Measurements from ENCODE around the gene EN2.

Gene EN2

DNA sequence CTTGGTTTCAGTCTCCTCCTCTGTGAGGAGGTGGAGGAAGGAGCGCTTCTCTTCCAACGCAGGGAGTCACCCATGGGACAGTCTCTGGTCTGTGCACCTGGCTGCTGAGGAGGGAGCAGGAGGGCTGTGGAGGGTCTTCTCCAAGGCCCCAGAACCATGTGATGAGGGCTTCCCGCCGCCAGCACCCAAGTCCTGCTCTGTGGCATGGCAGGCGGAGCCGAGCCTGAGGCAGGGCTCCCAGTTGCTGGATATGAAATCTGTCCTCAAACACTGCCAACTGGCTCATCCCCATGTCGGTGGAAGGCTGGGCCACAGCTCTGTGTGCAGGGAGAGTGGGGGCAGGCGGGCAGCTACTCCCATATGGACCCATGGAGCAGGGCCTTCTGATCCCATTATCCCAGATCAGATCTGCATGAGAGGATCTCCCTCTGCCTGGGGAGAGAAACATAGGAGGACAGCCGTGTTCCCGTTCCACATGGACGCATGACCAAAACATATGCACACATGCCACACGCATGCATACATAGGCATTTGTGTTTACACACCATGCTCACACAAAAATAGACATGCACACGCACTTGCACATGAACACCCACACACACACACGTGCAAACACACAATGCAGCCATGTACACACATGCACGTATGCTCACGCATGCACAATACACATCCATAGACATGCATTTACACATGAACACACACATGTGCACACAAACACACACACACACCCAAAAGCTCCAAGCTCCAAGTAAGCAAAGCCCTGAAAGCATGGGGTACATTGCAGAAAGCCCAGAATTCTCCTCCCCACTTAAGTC is 38.8 kb upstream of the EN2 start:
- H3K9ac ChIP-seq (ENCODE audit: low read length), result no peak overlapping the region
- H3K9me3 ChIP-seq (ENCODE audit: control insufficient read depth, low read length), result no peaks in the 10 kb centered on the region
- peaks cover 5% of the 10 kb centered on the region for H3K27me3 ChIP-seq (ENCODE audit: control insufficient read depth, insufficient read depth, low read length)
- H3K4me3 ChIP-seq (ENCODE audit: low read length), result no peak overlapping the region
- H3K36me3 ChIP-seq (ENCODE audit: control insufficient read depth, insufficient read depth, low read length), result no peaks in the 10 kb centered on the region
- no peaks in the 10 kb centered on the region for H3K4me1 ChIP-seq (ENCODE audit: control insufficient read depth, insufficient read depth, low read length)

DNA sequence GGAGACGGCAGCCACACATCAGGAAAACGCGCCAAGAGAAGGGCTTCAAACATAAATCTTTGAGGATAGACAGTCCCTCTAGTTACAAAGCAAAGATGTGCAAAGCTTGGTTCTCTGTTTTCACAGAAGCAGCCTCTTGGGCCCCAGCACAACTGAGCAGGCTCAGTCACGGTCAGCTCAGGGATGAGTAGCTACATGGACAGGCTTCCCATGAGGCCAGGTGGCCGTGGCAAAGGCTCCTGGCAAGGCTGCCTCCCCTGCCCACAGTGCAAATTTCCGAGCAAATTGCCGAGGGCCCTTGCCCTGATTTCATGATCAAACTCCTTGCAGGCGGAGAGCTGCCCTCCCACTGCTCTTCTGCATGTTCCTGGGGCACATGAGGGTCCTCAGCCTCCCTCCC is 37.8 kb upstream of the EN2 start:
- peaks cover 5% of the 10 kb centered on the region for H3K27me3 ChIP-seq (ENCODE audit: control insufficient read depth, insufficient read depth, low read length)
- no peak overlapping the region for H3K9ac ChIP-seq (ENCODE audit: low read length)
- H3K36me3 ChIP-seq (ENCODE audit: control insufficient read depth, insufficient read depth, low read length), result no peaks in the 10 kb centered on the region
- no peaks in the 10 kb centered on the region for H3K9me3 ChIP-seq (ENCODE audit: control insufficient read depth, low read length)
- H3K4me3 ChIP-seq (ENCODE audit: low read length), result no peak overlapping the region
- no peaks in the 10 kb centered on the region for H3K4me1 ChIP-seq (ENCODE audit: control insufficient read depth, insufficient read depth, low read length)

DNA sequence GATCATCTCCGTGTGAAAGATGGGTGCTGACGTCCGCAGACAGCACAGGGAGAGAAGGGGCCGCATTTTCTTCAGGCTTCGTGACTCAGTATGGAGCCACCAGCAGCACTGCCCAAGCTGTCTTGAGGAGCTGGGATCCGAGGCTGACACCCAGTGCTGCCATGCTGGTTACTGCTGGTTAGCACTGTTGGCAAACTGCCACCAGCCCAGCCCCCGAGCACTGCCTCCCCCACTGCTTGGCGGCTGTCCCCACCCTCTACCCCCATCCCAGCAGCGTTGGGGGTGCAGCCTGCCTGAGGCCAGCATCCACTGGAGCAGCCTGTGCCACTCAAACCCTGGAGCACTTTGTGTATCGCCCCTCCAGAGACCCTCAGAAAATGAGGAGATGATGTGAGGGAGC is 35.8 kb upstream of the EN2 start:
- H3K9me3 ChIP-seq (ENCODE audit: control insufficient read depth, low read length), result no peaks in the 10 kb centered on the region
- no peaks in the 10 kb centered on the region for H3K36me3 ChIP-seq (ENCODE audit: control insufficient read depth, insufficient read depth, low read length)
- H3K4me3 ChIP-seq (ENCODE audit: low read length), result no peak overlapping the region
- H3K4me1 ChIP-seq (ENCODE audit: control insufficient read depth, insufficient read depth, low read length), result no peaks in the 10 kb centered on the region
- peaks cover 5% of the 10 kb centered on the region for H3K27me3 ChIP-seq (ENCODE audit: control insufficient read depth, insufficient read depth, low read length)
- H3K9ac ChIP-seq (ENCODE audit: low read length), result no peak overlapping the region

DNA sequence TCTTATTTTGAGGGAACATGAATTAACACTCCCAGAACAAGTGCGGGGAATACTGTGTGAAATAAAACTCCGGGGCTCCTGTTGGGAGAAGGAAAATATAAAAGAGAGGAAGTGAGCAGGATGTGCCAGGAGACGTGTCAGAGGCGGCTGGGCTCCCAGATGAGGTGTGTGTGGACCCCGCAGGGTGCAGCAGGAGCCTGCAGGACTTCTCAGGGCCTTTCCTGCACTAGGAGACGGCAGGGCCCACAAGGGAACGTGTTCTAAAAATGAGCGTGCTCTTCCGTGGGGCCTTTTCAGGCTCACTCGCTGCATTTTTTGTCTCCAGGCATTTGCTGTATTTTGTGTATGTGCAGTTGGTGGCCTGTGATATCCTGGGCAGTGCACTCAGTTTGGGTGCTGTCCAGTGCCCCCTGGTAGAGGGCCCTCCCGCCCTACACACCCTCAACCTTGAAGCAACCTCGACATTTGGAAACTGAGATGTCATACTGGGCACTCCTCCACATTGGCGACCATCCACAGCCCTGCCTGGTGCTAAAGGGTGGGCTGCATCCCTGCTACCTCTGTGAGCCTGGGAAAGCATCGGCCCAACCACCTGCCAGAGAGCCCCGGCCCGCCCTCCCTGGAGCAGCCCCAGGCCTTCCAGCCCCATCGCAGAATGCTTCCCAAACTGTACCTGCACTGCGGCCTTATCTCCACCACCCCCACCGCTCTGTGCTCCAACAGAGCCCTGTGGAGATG is 35.2 kb upstream of the EN2 start:
- Histone ChIP-seq H3K4me1 (ENCODE audit: control insufficient read depth, insufficient read depth, low read length) (no peaks in the 10 kb centered on the region), H3K27me3 (ENCODE audit: control insufficient read depth, insufficient read depth, low read length) (peaks cover 5% of the 10 kb centered on the region), H3K4me3 (ENCODE audit: low read length) (no peak overlapping the region), H3K36me3 (ENCODE audit: control insufficient read depth, insufficient read depth, low read length) (no peaks in the 10 kb centered on the region), H3K9me3 (ENCODE audit: control insufficient read depth, low read length) (no peaks in the 10 kb centered on the region), H3K9ac (ENCODE audit: low read length) (no peak overlapping the region)

DNA sequence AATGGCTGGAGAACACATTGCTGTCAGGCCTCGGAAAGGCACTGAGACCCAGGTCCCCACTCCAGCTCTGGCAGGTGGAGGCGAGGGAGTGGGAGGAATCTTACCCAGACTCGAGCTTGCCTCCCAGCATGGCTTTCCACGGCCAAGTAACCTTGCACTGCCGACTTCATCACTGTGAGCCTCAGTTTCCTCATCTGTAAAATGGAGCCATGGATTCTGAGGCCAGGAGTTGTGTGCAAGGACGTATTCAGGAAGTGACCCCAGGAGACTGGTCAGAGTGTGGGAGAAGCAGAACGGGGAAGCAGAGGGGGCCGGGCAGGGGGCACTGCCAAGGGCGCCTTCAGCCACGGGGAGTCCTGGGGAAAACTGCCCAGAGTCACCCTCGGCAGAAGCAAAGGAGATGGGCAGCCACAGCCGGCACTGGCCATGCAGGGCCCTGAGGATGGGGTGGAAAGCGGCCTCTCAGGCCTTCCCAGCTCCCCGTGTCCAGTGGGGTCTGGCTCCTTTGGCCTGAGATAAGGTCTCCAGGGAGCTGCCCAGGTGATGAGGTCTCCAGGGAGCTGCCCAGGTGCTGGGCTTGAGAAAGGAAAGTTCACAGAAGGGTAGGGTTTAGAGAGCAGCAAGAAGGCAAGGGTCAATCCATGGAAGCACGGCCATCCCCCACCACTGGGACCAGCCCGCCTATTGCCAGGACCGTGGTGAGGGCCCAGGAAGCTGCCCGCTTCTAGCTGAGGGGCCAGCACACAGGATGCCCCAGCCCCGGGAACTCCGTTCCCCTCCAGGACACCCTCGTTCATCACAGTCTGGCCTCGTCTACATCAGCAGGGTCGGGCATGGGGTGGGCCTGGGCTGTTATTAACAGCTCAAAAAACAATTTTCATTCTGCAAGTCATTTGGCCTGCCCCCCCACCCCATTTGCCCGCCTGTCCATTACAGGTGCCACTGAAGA is 34.3 kb upstream of the EN2 start:
- Histone ChIP-seq H3K9me3 (ENCODE audit: control insufficient read depth, low read length) (no peaks in the 10 kb centered on the region), H3K36me3 (ENCODE audit: control insufficient read depth, insufficient read depth, low read length) (no peaks in the 10 kb centered on the region), H3K9ac (ENCODE audit: low read length) (no peak overlapping the region), H3K4me1 (ENCODE audit: control insufficient read depth, insufficient read depth, low read length) (no peaks in the 10 kb centered on the region), H3K27me3 (ENCODE audit: control insufficient read depth, insufficient read depth, low read length) (peaks cover 5% of the 10 kb centered on the region), H3K4me3 (ENCODE audit: low read length) (no peak overlapping the region)

DNA sequence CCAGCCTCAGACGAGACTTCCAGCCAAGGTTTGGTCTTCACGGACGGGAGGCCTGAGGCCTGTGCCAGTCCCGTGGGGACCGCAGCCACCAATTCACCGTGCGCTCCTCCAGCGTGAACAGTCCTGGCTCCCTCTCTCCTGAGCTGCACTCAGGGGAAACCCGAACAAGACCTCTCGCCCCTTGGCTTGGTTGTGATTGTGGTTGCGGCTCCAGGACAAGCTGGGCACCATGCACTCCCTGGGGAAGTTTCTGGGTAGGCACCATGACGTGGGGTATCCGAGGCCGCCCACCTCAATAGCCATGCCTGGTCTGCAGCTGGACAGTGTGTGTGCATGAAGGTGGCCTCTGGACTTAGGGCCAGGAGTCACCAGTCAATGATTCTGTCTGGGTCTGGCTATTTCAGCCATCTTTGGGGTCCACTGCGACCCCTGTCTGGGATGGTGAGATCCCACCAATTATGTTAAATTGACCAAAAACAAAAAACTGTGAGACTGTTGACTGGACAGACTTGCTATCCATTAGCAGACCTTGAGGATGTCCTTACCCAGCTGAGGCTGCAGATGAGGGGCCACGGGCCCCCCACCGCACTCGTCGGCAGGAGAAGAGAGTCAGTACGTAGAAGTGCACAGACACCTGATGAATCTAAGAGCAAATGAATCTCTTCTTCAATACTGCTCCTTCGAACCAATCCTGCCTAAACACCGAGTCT is 33.5 kb upstream of the EN2 start:
- Histone ChIP-seq H3K4me1 (ENCODE audit: control insufficient read depth, insufficient read depth, low read length) (no peaks in the 10 kb centered on the region), H3K9me3 (ENCODE audit: control insufficient read depth, low read length) (no peaks in the 10 kb centered on the region), H3K27me3 (ENCODE audit: control insufficient read depth, insufficient read depth, low read length) (peaks cover 6% of the 10 kb centered on the region), H3K36me3 (ENCODE audit: control insufficient read depth, insufficient read depth, low read length) (no peaks in the 10 kb centered on the region), H3K9ac (ENCODE audit: low read length) (no peak overlapping the region), H3K4me3 (ENCODE audit: low read length) (no peak overlapping the region)

DNA sequence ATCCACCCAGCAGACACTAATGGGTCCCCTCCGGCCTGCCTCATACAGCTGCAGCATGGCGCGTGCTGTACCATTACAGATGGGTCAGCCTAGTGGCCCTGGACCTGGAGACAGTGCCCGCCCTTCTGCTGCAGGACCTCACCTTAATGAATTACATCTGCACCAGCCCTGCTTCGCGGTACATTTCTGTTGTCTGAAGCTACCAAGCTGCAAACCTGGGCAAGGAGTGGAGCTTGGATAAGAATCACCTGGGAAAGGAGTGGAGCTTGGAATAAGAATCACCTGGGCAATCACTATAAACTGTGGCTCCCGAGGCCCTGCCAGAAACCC is 33.0 kb upstream of the EN2 start:
- Histone ChIP-seq H3K27me3 (ENCODE audit: control insufficient read depth, insufficient read depth, low read length) (peaks cover 8% of the 10 kb centered on the region), H3K9ac (ENCODE audit: low read length) (no peak overlapping the region), H3K4me3 (ENCODE audit: low read length) (no peak overlapping the region), H3K36me3 (ENCODE audit: control insufficient read depth, insufficient read depth, low read length) (no peaks in the 10 kb centered on the region), H3K9me3 (ENCODE audit: control insufficient read depth, low read length) (no peaks in the 10 kb centered on the region), H3K4me1 (ENCODE audit: control insufficient read depth, insufficient read depth, low read length) (no peaks in the 10 kb centered on the region)

DNA sequence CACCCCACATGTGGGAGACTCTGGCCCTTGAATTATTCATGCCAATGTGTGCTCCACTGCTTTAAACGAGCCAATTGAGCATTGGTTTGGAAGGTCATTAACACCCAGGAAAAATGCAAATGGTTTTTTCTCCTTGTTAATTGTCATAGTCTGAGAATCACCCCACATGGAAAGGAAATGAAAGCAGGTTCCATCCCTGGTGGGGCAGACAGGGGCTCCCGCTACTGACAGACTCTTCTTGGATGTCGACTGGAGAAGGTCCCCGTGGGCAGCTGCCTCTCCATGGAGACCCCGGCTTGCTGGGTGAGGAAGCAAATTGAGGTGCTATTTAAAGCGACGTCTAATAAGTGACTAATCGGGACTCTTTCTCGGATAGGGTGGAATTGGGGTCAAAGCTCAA is 32.0 kb upstream of the EN2 start:
- Histone ChIP-seq H3K36me3 (ENCODE audit: control insufficient read depth, insufficient read depth, low read length) (no peaks in the 10 kb centered on the region), H3K9me3 (ENCODE audit: control insufficient read depth, low read length) (no peaks in the 10 kb centered on the region), H3K4me3 (ENCODE audit: low read length) (no peak overlapping the region), H3K27me3 (ENCODE audit: control insufficient read depth, insufficient read depth, low read length) (peaks cover 11% of the 10 kb centered on the region), H3K9ac (ENCODE audit: low read length) (no peak overlapping the region), H3K4me1 (ENCODE audit: control insufficient read depth, insufficient read depth, low read length) (no peaks in the 10 kb centered on the region)

DNA sequence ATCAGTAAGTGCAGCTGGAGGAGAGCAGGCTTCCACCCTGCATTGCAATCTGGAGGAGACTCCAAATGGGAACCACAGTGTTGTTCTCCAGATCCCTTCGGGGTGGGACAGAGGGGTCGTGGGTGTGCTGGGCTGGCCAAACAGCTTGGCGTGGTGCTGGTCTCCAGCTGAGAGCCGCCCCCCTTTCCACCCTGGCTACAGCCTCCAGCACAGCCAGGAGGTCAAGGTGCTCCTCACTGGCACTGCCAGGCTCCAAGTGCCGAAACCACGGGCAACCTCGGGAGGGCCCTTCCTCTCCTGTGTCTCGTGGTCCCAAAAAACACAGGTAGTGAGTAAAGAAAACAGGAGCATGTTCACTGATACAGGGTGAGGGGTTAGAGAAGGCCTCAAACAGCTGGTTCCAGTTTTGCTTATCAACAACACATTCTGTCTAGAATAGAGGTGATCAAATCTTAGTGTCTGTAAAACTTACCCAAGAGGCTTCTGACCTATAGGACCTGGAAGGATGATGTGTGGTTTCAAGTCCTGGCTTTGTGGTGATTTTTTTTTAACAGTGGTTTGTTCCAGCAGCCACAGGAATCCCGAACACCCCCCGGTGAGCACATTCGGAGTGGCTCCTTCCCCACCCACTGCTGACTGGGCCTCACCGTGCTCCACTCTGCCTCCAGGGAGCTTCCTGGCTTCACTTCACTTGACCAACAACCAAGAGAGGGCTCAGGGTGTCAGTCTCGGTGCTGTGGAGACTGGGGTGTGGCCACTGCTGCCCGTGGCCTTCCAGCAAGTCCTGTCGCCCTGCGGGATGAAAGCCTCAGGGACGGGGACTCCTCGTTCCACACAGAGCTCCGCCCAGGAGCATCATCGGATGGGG is 31.2 kb upstream of the EN2 start:
- Histone ChIP-seq H3K9ac (ENCODE audit: low read length) (no peak overlapping the region), H3K4me1 (ENCODE audit: control insufficient read depth, insufficient read depth, low read length) (no peaks in the 10 kb centered on the region), H3K36me3 (ENCODE audit: control insufficient read depth, insufficient read depth, low read length) (no peaks in the 10 kb centered on the region), H3K4me3 (ENCODE audit: low read length) (no peak overlapping the region), H3K9me3 (ENCODE audit: control insufficient read depth, low read length) (no peaks in the 10 kb centered on the region), H3K27me3 (ENCODE audit: control insufficient read depth, insufficient read depth, low read length) (peaks cover 11% of the 10 kb centered on the region)

DNA sequence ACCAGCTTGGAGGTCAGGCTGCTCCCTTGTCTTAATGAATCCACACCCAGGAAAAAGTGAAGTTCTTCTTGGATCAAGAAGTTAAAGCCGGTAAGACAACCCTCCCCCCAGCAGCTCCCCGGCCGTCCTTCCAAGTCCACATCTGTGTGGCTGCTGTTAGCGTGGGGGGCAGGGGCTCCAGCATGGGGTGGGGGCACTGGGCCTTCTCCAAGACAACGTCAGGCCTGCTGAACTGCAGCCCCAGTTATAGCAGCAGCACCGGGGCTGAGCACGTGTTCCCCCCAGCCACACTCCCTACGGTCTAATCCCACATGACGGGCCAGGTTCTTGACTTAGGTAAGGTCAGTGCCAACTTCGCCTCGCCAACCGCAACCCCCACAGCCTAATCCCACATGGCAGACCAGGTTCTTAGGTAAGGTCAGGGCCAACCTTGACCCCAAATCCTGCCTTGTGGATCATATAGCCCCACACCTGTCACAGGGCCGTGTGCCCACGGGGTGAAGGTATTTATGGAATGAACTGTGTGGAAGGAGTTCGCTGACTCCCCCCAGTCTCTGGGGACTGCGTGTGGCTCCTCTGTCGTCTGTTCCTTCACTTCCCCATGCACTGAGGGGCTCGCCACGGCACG is 30.4 kb upstream of the EN2 start:
- Histone ChIP-seq H3K36me3 (ENCODE audit: control insufficient read depth, insufficient read depth, low read length) (no peaks in the 10 kb centered on the region), H3K4me3 (ENCODE audit: low read length) (no peak overlapping the region), H3K4me1 (ENCODE audit: control insufficient read depth, insufficient read depth, low read length) (no peaks in the 10 kb centered on the region), H3K9me3 (ENCODE audit: control insufficient read depth, low read length) (no peaks in the 10 kb centered on the region), H3K27me3 (ENCODE audit: control insufficient read depth, insufficient read depth, low read length) (peaks cover 6% of the 10 kb centered on the region), H3K9ac (ENCODE audit: low read length) (no peak overlapping the region)
